Measurements from ENCODE around the gene EEIG1. TPM values are rescaled to one million over a fixed set of nuclear protein-coding genes. Genes with fewer than 3 reads are reported as not detected.
"Not testable (repeated sequence)": the region's sequence is repeated elsewhere in the genome, so short reads cannot be mapped to it uniquely, and the experiment has no call there.

Gene EEIG1
- 10 to 100 TPM; 38.0 to 51.3 (median 44.6) TPM for polyA plus RNA-seq (ENCODE audit: insufficient read length in 3 of 3)
- long read RNA-seq, donor 1, full-length matches to known transcripts = 2 of 2 reads
- long read RNA-seq, donor 1, partial matches to known transcripts = 0 of 2 reads
- long read RNA-seq, donor 1, other reads (novel, unspliced or antisense) = 0 of 2 reads
- long read RNA-seq, donor 2, full-length matches to known transcripts = 11 of 11 reads
- long read RNA-seq, donor 2, partial matches to known transcripts = 0 of 11 reads
- long read RNA-seq, donor 2, other reads (novel, unspliced or antisense) = 0 of 11 reads
- long read RNA-seq, donor 3, full-length matches to known transcripts = 7 of 7 reads
- long read RNA-seq, donor 3, partial matches to known transcripts = 0 of 7 reads
- long read RNA-seq, donor 3, other reads (novel, unspliced or antisense) = 0 of 7 reads
- long read RNA-seq, donor 4, full-length matches to known transcripts = 3 of 3 reads
- long read RNA-seq, donor 4, partial matches to known transcripts = 0 of 3 reads
- long read RNA-seq, donor 4, other reads (novel, unspliced or antisense) = 0 of 3 reads
- long read RNA-seq, donor 5, full-length matches to known transcripts = 3 of 3 reads
- long read RNA-seq, donor 5, partial matches to known transcripts = 0 of 3 reads
- long read RNA-seq, donor 5, other reads (novel, unspliced or antisense) = 0 of 3 reads
- long read RNA-seq, donor 6, full-length matches to known transcripts = 10 of 10 reads
- long read RNA-seq, donor 6, partial matches to known transcripts = 0 of 10 reads
- long read RNA-seq, donor 6, other reads (novel, unspliced or antisense) = 0 of 10 reads
- long read RNA-seq, donor 7, full-length matches to known transcripts = 7 of 17 reads
- long read RNA-seq, donor 7, partial matches to known transcripts = 10 of 17 reads
- long read RNA-seq, donor 7, other reads (novel, unspliced or antisense) = 0 of 17 reads
- long read RNA-seq, donor 8, full-length matches to known transcripts = 3 of 3 reads
- long read RNA-seq, donor 8, partial matches to known transcripts = 0 of 3 reads
- long read RNA-seq, donor 8, other reads (novel, unspliced or antisense) = 0 of 3 reads
- long read RNA-seq, donor 9, full-length matches to known transcripts = 11 of 11 reads
- long read RNA-seq, donor 9, partial matches to known transcripts = 0 of 11 reads
- long read RNA-seq, donor 9, other reads (novel, unspliced or antisense) = 0 of 11 reads
- long read RNA-seq, donor 10, full-length matches to known transcripts = 6 of 11 reads
- long read RNA-seq, donor 10, partial matches to known transcripts = 5 of 11 reads
- long read RNA-seq, donor 10, other reads (novel, unspliced or antisense) = 0 of 11 reads
- long read RNA-seq, donor 11, full-length matches to known transcripts = 7 of 37 reads
- long read RNA-seq, donor 11, partial matches to known transcripts = 30 of 37 reads
- long read RNA-seq, donor 11, other reads (novel, unspliced or antisense) = 0 of 37 reads
- long read RNA-seq, donor 12, full-length matches to known transcripts = 12 of 12 reads
- long read RNA-seq, donor 12, partial matches to known transcripts = 0 of 12 reads
- long read RNA-seq, donor 12, other reads (novel, unspliced or antisense) = 0 of 12 reads
- long read RNA-seq, donor 13, full-length matches to known transcripts = 3 of 3 reads
- long read RNA-seq, donor 13, partial matches to known transcripts = 0 of 3 reads
- long read RNA-seq, donor 13, other reads (novel, unspliced or antisense) = 0 of 3 reads
- long read RNA-seq, donor 14 = 0 reads
- long read RNA-seq, donor 15, full-length matches to known transcripts = 14 of 19 reads
- long read RNA-seq, donor 15, partial matches to known transcripts = 5 of 19 reads
- long read RNA-seq, donor 15, other reads (novel, unspliced or antisense) = 0 of 19 reads
- long read RNA-seq, donor 16, full-length matches to known transcripts = 3 of 3 reads
- long read RNA-seq, donor 16, partial matches to known transcripts = 0 of 3 reads
- long read RNA-seq, donor 16, other reads (novel, unspliced or antisense) = 0 of 3 reads

DNA sequence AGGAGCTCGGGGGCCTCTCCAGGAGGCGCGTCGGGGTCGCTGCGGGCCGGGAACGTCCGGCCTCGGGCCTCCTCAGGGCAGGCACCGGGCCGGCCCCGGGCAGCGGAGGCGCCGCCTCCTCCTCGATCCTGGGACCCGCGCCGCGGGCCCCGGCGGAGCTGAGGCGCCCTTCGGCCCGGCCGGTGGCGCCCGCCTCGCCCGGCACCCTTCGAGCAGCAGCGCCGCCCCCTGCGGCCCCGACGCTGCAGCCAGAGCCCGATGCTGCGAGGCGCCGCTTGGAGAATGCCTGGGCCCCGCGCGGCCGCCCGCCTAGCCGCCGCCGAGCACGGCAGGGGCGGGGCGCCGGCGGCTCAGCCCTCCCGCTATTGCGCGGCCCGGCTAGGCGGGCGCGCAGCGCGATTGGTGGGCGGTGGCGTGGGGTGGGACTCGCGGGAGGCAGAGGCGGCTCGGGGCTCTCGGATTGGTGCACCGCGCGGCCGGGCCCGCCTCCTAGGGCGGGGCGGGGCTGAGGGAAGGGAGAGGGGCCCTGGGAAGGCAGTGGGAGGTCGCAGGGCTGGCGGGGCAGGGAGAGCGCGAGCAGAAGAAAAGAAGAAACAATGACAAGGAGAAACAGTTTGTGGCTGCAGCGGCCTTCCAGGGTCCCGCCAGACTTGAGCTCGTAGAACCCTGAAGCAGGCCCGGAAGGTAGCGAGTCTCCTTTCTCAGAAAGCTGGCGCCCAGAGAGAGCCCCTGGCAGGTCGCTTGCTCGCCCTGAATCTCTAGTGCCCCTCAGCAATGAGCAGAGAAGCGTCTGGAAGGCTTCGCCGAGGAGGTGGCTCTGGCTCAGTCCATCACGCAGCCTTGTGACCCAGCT, at the start of gene EEIG1:
Gene EEIG1, minus strand, starts transcription at position 284 of the 853 bp plus-strand sequence. CDS start 852 bp downstream, outside the sequence.
- peak; percentile 96 for DNase-seq

DNA sequence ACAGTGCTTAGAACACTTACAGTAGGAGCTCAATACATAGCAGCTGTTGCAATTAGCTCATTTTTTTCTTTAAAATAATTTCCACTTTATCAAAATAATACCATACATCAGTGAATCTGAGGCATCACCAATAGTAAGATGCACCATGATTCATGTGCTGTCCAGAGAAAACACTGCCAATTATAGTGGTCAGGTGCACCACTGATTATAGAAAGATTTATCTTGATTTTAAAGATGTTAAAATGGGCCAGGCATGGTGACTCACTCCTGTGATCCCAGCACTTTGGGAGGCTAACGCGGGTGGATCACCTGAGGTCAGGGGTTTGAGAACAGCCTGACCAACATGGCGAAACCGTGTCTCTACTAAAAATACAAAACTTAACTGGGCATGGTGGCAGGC, 46.9 kb upstream of the EEIG1 start:
- DNase-seq = no peak

DNA sequence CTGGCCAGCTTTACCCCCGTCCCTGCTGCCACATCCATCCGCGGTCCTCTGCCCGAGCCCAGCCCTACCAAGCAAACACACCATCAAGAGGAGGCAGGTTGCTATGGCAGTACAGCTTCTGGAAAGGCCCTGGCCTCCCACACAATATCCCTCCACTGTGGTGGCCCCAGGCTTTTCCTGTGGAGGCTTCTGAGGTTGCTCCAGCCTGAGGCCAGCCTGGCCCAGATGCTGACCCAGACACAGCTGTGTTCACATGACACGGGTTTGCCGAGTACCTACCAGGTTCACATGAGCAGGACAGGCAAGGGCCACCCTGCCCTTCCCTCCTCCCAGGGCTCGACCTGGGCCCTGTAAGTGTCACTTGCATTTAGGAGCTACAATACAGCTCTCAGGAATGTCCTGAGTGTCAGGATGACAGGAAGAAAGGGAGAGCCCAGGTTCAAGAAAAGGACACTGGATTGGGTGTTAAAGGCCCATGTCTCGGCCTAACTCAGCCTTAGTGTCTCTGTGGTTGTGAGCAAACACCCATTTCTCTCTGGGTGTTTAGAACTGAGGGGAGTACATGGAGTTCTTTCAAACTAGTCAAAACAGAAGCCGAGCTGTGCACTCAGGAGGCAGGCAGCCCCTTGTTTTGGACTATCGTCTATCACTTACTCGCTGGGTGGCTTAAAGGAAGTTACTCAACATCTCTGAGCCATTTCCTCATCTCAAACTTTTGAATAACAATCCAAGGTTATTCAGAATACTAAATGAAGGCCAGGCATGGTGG, 46.2 kb upstream of the EEIG1 start:
- DNase-seq = no peak

DNA sequence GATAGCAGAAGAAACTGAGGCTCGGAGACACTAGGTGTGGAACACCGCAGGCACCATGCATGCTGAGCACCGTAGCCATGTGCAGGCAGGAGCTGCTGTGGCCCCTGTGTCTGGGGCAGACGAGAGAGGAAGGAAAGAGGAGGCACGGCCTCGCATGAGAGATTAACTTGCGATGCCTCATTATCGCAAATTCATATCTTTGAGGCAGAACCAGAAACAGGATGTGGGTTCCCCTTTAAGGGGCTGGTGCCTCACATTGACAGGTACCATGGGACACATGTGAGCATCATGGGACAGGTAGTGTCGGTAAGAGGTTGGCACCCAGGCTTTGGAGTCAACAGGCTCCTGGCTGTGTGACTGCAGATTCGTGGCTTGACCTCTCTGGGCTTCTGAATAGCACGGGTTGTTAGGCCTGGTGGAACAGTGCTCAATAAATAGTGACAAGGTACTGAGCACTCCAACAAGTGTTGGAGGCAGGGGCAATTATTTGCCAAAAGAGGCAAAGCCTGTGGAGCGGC, 45.5 kb upstream of the EEIG1 start:
- DNase-seq = no peak

DNA sequence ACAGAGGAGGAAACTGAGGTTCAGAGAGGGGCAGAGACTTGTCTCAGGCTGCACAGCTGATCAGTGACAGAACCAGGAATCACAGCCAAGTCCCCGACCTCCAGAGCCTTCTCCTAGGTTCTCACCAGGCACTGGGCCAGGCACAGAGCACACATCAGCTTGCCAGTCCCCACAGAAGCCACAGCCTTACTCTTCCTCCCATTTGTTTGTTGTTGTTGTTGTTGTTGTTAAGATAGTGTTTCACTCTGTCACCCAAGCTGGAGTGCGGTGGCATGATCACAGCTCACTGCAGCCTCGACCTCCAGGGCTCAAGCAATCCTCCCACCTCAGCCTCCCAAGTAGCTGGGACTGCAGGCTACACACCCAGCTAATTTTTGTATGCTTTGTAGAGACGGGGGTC, 44.9 kb upstream of the EEIG1 start:
- no peak for DNase-seq

DNA sequence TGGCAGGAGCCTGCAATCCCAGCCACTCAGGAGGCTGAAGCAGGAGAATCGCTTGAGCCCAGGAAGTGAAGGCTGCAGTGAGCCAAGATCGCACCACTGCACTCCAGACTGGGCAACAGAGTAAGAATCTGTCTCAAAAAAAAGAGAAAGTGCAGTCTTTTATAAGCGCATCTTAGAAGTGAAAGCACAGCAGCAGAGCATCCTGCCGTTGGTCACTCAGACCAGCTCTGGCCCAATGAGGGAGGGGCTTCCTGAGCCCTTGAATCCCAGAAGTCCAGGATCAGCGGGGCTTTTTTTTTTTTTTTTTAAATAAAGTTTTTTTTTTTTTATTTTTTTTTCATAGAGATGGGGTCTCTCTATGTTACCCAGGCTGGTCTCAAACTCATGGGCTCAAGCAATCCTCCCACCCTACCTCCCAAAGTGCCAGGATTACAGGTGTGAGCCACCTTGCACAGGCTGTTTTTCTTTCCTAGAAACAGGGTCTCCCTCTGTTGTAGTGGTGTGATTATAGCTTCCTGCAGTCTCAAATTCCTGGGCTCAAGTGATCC, 44.0 kb upstream of the EEIG1 start:
- DNase-seq = no peak

DNA sequence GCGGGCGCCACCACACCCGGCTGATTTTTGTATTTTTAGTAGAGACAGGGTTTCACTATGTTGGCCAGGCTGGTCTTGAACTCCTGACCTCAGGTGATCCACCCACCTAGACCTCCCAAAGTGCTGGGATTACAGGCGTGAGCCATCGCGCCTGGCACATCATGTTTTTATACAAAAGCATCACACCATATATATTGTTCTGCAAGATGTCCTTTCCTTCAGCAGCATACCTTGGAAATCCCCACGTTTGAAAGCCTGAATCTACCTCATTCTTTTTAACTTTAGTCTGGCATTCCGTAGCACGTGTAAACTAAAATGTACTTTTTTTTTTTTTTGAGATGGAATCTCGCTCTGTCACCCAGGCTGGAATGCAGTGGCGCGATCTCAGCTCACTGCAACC, 42.9 kb upstream of the EEIG1 start:
- DNase-seq = not testable (repeated sequence)

DNA sequence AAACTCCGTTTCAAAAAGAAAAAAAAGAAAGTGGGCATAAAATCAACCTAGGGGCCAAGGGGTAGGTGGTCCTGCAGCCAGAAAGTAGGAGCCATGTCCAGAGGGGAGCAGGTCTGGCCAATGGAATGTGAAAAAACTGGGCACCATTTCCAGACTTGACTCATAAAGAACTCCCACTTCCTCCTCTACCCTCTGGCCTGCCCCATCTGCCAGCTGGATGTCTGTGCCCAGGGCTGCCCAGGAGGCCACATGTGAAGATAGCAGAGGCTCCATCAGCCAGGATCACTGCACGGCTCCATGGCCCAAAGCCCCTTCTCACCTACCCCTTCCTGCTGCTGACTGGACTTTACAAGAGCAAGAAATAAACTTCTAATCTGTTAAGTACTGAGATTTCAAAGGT, 42.1 kb upstream of the EEIG1 start:
- DNase-seq = no peak

DNA sequence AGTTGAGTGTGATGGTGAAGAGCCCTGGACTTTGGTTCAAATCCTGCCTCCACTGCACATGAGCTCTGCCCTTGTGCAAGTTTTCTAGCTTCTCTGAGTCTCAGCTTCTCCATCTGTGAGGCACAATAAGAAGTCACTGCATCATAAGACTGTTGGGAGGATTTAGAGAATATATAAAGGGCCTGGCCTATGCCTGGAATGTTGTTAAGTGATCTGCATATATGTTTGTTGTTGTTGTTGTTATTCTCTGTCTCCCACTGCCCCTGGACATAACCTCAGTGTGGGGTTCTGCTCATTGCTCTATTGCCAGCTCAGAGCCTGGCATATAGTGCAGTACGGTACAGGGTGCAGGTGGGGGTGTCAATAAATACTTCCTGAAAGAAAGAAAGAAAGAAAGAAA, 40.3 kb upstream of the EEIG1 start:
- DNase-seq = no peak

DNA sequence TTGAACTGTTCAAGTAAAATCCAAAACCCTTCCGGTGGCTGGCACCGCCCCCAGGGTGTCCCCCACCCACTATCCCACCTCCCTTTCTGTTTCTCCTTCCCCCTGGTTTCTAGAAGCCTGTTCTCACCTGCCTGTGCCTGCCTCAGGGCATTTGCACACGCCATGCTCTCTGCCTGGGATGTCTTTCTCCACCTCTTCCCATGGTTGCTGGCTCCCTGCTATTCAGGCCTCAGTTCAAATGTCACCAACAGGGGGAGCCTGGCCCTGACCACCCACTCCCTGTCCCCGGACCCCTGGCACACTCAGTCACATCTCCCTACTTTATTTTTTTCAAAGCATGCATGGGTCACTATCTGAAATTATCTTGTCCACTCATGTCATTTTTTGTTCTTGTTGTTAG, 39.9 kb upstream of the EEIG1 start:
- no peak for DNase-seq

DNA sequence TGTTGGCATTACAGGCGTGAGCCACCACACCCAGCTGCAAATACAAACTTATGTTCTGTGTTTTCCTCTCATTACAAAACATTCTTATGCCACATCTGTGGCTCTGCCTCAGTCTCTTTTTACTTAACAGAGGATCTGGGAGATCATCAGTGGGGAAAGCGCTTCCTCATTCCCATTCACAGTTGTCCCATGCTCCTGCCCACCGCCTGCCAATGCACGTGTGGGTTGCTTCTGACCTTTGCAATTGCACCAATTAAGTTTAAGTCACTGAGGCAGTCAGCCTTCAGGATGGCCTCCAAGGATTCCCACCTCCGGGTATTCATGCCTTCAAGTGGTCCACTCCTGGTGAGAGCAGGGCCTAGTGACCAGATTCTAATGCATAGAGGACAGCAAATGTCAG, 34.9 kb upstream of the EEIG1 start:
- no peak for DNase-seq

DNA sequence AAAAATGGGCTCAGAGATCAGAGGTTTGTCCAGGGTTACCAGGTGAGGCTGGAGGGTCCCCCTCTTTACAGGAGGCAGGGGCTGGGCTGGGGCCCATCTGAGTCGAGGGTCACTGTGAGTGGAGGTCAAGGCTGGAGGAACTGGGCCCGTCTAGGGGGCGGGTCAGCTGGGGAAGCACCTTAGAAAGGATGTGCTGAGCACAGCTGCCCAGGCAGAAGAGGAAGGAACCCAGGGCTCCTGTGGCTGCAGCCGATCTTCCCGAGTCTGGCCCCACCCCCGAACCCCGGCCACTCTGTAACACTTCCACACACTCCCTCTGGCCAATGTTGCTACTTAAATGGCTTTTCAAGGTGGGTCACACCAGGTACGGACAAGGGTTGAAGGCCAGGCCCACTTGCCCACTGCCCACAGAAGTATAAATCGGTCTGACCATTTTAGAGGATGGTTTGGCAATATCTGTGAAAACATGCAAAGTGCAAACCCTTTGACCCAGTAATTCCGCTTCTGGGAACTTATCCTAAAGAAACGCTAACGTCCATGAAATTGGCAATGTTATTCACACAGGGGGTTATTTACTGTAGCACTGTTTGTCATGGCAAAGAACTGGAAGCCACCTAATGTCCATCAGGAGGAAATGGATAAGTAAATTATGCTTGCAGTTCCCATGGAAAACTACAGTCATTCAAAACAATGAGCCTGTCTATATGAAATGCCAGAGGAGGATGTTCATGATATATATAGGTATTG, 30.5 kb upstream of the EEIG1 start:
- no peak for DNase-seq

DNA sequence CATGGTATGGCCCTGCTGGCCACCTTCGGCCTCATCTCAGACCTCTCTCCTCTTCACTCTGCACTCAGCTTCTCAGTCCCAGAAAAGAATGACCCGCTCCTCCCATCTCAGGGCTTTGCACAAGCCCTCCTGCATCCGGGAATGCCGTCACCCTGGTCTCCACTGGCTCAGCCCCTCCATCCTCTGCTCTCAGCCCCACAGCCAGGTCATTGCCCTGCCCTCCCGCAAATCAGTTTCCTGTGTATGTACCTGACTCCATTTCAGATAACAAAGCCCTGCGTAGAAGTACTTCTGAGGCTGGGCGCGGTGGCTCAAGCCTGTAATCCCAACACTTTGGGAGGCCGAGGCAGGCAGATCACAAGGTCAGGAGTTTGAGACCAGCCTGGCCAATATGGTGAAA, 28.9 kb upstream of the EEIG1 start:
- no peak for DNase-seq

DNA sequence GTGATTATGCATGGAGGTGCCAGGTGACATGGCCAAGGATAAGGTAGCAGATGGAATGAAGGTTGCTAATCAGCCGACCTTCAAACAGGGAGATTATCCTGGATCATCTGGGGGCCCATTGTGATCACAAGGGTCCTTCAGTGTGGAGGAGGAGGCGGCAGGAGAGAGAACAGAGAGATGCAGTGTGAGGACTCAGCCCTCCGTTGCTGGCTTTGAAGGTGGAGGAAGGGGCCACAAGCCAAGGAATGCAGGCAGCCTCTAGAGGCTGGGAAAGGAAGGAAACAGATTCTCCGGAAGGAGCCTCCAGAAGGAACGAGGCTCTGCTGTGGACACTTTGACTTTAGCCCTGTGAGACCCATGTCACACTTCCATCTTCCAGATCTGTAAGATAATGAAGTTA, 27.4 kb upstream of the EEIG1 start:
- no peak for DNase-seq

DNA sequence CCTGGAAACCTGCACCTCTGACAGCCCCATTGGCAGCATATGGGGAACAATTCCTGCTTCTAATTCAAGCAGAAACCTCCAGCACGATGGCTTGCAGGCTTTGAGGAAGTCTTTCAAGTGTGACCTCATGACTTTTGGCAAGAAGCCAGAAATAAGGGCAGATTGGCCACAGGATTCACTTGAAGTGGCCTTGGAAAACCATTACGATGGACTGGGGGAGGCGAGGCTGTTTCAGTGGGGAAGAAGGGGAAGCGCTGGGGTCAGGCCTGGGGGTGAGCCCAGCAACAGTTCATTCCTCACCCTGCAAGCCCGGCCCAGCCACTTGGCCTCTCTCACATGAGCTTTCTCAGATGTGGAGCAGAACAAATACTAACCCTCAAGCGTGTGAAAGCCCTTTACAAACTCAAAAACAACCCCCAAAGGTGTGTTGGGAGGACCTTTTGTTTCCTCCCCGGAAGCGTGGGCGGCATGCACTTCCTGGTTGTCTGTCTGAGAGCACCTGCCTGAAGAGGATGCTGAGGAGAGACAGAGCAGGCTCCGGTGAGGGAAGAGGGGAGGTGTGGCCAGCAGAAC, 26.9 kb upstream of the EEIG1 start:
- DNase-seq = peak; percentile 92

DNA sequence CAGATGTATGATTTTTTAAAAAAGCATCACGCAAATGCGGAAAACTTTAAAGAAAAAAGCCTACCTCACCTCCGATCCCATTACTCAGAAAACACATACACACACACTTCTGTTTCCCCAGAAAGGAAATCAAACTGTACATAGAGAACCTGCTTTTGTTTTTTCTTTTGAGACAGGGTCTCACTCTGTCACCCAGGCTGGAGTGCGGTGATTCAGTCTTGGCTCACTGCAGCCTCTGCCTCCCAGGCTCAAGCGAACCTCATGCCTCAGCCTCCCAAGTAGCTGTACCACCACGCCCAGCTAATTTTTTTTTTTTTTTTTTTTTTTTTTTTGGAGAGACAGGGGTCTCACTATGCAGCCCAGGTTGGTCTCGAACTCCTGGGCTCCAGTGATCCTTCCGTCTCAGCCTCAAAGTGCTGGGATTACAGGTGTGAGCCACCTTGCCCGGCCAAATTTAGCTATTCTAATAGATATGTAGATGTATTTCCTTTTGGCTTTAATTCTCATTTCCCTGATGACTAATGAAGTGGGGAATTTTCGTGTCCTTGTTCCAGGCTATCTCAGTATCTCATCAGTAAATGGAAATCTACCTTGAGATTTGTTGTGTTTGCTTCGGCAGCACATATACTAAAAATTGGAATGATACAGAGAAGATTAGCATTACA, 25.7 kb upstream of the EEIG1 start:
- no peak for DNase-seq
